ENCODE data around the gene FOXD4. TPM values are rescaled to one million over a fixed set of nuclear protein-coding genes. Genes with fewer than 3 reads are reported as not detected.
"Not testable (repeated sequence)": the region's sequence is repeated elsewhere in the genome, so short reads cannot be mapped to it uniquely, and the experiment has no call there.

The FOXD4 gene
- polyA plus RNA-seq, 4 donors: 0.15 to 0.39 TPM; not detected in 2

GRCh38 chr9:87105-87504 is 31.1 kb downstream of the FOXD4 start:
- not testable (repeated sequence) for H3K27ac ChIP-seq (ENCODE audit: low read depth in 1 of 3, low read length in 2 of 3); FAIRE-seq; H3K4me1 ChIP-seq (ENCODE audit: control insufficient read depth in 3 of 3, insufficient read depth in 2 of 3, low read depth in 1 of 3, low read length in 2 of 3); H3K4me3 ChIP-seq (ENCODE audit: low read depth in 1 of 3, low read length in 3 of 3); DNase-seq; H3K9me3 ChIP-seq (ENCODE audit: control insufficient read depth in 2 of 2, insufficient read depth in 1 of 2, low read depth in 1 of 2, low read length in 1 of 2); H3K27me3 ChIP-seq (ENCODE audit: control insufficient read depth in 3 of 3, insufficient read depth in 3 of 3, low read length in 3 of 3); H3K36me3 ChIP-seq (ENCODE audit: control insufficient read depth in 3 of 3, insufficient read depth in 2 of 3, low read depth in 1 of 3, low read length in 3 of 3)
- WGBS, 3 donors: 48 to 72% (median 60%) methylated on average over 2 of the region's 4 CpGs

GRCh38 chr9:86697-87096 is 31.5 kb downstream of the FOXD4 start:
- H3K4me3 ChIP-seq (ENCODE audit: low read depth in 1 of 3, low read length in 3 of 3); H3K27ac ChIP-seq (ENCODE audit: low read depth in 1 of 3, low read length in 2 of 3); H3K4me1 ChIP-seq (ENCODE audit: control insufficient read depth in 3 of 3, insufficient read depth in 2 of 3, low read depth in 1 of 3, low read length in 2 of 3); FAIRE-seq; H3K9me3 ChIP-seq (ENCODE audit: control insufficient read depth in 2 of 2, insufficient read depth in 1 of 2, low read depth in 1 of 2, low read length in 1 of 2); DNase-seq; H3K36me3 ChIP-seq (ENCODE audit: control insufficient read depth in 3 of 3, insufficient read depth in 2 of 3, low read depth in 1 of 3, low read length in 3 of 3); H3K27me3 ChIP-seq (ENCODE audit: control insufficient read depth in 3 of 3, insufficient read depth in 3 of 3, low read length in 3 of 3): not testable (repeated sequence)

- WGBS, 3 donors: 88 to 91% (median 90%) methylated on average over 26 to 29 of the region's 31 CpGs
- not testable (repeated sequence) for H3K27me3 ChIP-seq (ENCODE audit: control insufficient read depth in 3 of 3, insufficient read depth in 3 of 3, low read length in 3 of 3); H3K4me1 ChIP-seq (ENCODE audit: control insufficient read depth in 3 of 3, insufficient read depth in 2 of 3, low read depth in 1 of 3, low read length in 2 of 3); FAIRE-seq; H3K27ac ChIP-seq (ENCODE audit: low read depth in 1 of 3, low read length in 2 of 3); H3K36me3 ChIP-seq (ENCODE audit: control insufficient read depth in 3 of 3, insufficient read depth in 2 of 3, low read depth in 1 of 3, low read length in 3 of 3); DNase-seq; H3K4me3 ChIP-seq (ENCODE audit: low read depth in 1 of 3, low read length in 3 of 3); H3K9me3 ChIP-seq (ENCODE audit: control insufficient read depth in 2 of 2, insufficient read depth in 1 of 2, low read depth in 1 of 2, low read length in 1 of 2)
These were observed 35.1 kb downstream of the FOXD4 start for GRCh38 chr9:82932-83689.

GRCh38 chr9:78333-78732 is 39.9 kb downstream of the FOXD4 start:
- H3K36me3 ChIP-seq (ENCODE audit: control insufficient read depth in 3 of 3, insufficient read depth in 2 of 3, low read depth in 1 of 3, low read length in 3 of 3); H3K9me3 ChIP-seq (ENCODE audit: control insufficient read depth in 2 of 2, insufficient read depth in 1 of 2, low read depth in 1 of 2, low read length in 1 of 2); FAIRE-seq; H3K4me3 ChIP-seq (ENCODE audit: low read depth in 1 of 3, low read length in 3 of 3); H3K27ac ChIP-seq (ENCODE audit: low read depth in 1 of 3, low read length in 2 of 3); DNase-seq; H3K4me1 ChIP-seq (ENCODE audit: control insufficient read depth in 3 of 3, insufficient read depth in 2 of 3, low read depth in 1 of 3, low read length in 2 of 3); H3K27me3 ChIP-seq (ENCODE audit: control insufficient read depth in 3 of 3, insufficient read depth in 3 of 3, low read length in 3 of 3): not testable (repeated sequence)
- 73 to 79% (median 75%) methylated on average over 3 of the region's 3 CpGs for WGBS, 3 donors

- not testable (repeated sequence) for H3K27ac ChIP-seq (ENCODE audit: low read depth in 1 of 3, low read length in 2 of 3); H3K36me3 ChIP-seq (ENCODE audit: control insufficient read depth in 3 of 3, insufficient read depth in 2 of 3, low read depth in 1 of 3, low read length in 3 of 3); DNase-seq; H3K4me3 ChIP-seq (ENCODE audit: low read depth in 1 of 3, low read length in 3 of 3); FAIRE-seq; H3K9me3 ChIP-seq (ENCODE audit: control insufficient read depth in 2 of 2, insufficient read depth in 1 of 2, low read depth in 1 of 2, low read length in 1 of 2); H3K27me3 ChIP-seq (ENCODE audit: control insufficient read depth in 3 of 3, insufficient read depth in 3 of 3, low read length in 3 of 3); H3K4me1 ChIP-seq (ENCODE audit: control insufficient read depth in 3 of 3, insufficient read depth in 2 of 3, low read depth in 1 of 3, low read length in 2 of 3)
- 67 to 87% (median 87%) methylated on average over 3 of the region's 3 CpGs for WGBS, 3 donors
These were observed 41.8 kb downstream of the FOXD4 start for GRCh38 chr9:76389-76788.

- H3K27ac ChIP-seq (ENCODE audit: low read depth in 1 of 3, low read length in 2 of 3); DNase-seq; H3K27me3 ChIP-seq (ENCODE audit: control insufficient read depth in 3 of 3, insufficient read depth in 3 of 3, low read length in 3 of 3); H3K36me3 ChIP-seq (ENCODE audit: control insufficient read depth in 3 of 3, insufficient read depth in 2 of 3, low read depth in 1 of 3, low read length in 3 of 3); H3K9me3 ChIP-seq (ENCODE audit: control insufficient read depth in 2 of 2, insufficient read depth in 1 of 2, low read depth in 1 of 2, low read length in 1 of 2); FAIRE-seq; H3K4me1 ChIP-seq (ENCODE audit: control insufficient read depth in 3 of 3, insufficient read depth in 2 of 3, low read depth in 1 of 3, low read length in 2 of 3): not testable (repeated sequence)
- WGBS, 3 donors: 10 to 19% (median 15%) methylated on average over 8 to 18 of the region's 18 CpGs
- H3K4me3 ChIP-seq (ENCODE audit: low read depth in 1 of 3, low read length in 3 of 3): peak overlapping the region in 1 of 3 donors; percentile 39
These were observed 44.2 kb downstream of the FOXD4 start for GRCh38 chr9:73900-74525.

- not testable (repeated sequence) for H3K36me3 ChIP-seq (ENCODE audit: control insufficient read depth in 3 of 3, insufficient read depth in 2 of 3, low read depth in 1 of 3, low read length in 3 of 3); H3K9me3 ChIP-seq (ENCODE audit: control insufficient read depth in 2 of 2, insufficient read depth in 1 of 2, low read depth in 1 of 2, low read length in 1 of 2); FAIRE-seq; H3K4me1 ChIP-seq (ENCODE audit: control insufficient read depth in 3 of 3, insufficient read depth in 2 of 3, low read depth in 1 of 3, low read length in 2 of 3); H3K27me3 ChIP-seq (ENCODE audit: control insufficient read depth in 3 of 3, insufficient read depth in 3 of 3, low read length in 3 of 3)
- peak in 1 of 2 donors; percentile 26 for DNase-seq
- Histone ChIP-seq H3K4me3 (ENCODE audit: low read depth in 1 of 3, low read length in 3 of 3) (peak overlapping the region in 1 of 3 donors; percentile 39), H3K27ac (ENCODE audit: low read depth in 1 of 3, low read length in 2 of 3) (peak overlapping the region in 1 of 3 donors; percentile 4)
- 1 to 4% (median 2%) methylated on average over 31 to 109 of the region's 109 CpGs for WGBS, 3 donors
These were observed 44.9 kb downstream of the FOXD4 start for GRCh38 chr9:73076-73899.

All from small intestine (tissue), 7 donors.